Adrenal gland (tissue), 12 donors: ENCODE measurements around the gene GPC6. TPM values are rescaled to one million over a fixed set of nuclear protein-coding genes. Genes with fewer than 3 reads are reported as not detected.

Experiments
- DNase-seq, 7 donors: peaks; one replicate each; pipeline ENCODE4 v3.0.0-alpha.2; 2019 to 2020
- H3K27ac ChIP-seq, 5 donors: fragments of 200-600 bp; sonication (generic) in 4 of 5; 1 replicate in 3 of 5; 2 replicates in 2 of 5; pipeline versions ENCODE4 v1.5.1 to v1.8.0; 2016 to 2020; ENCODE audit warnings: mild to moderate bottlenecking in 1 of 5
- H3K27me3 ChIP-seq: fragments of 200-600 bp; 2 replicates; pipeline ENCODE4 v1.8.0; 2021
- H3K36me3 ChIP-seq, 2 donors: fragments of 200-600 bp; replicated peaks in 1 of 2; 1 replicate in 1 of 2; 2 replicates in 1 of 2; pipeline versions ENCODE4 v1.5.1 to v1.8.0; 2018 to 2022
- H3K4me1 ChIP-seq, 2 donors: fragments of 200-600 bp; replicated peaks in 1 of 2; 1 replicate in 1 of 2; 2 replicates in 1 of 2; pipeline versions ENCODE4 v1.5.1 to v1.8.0; 2018 to 2021
- H3K4me3 ChIP-seq, 4 donors: fragments of 200-600 bp; sonication (generic) in 3 of 4; one replicate each; pipeline ENCODE4 v1.5.1; 2016 to 2018
- H3K9me3 ChIP-seq, 3 donors: fragments of 200-600 bp; sonication (generic) in 1 of 3; replicated peaks in 1 of 3; 1 replicate in 2 of 3; 2 replicates in 1 of 3; pipeline versions ENCODE4 v1.5.1 to v1.8.0; 2016 to 2021
- POLR2A ChIP-seq, 2 donors: fragments of 450-650 bp; IDR thresholded peaks; one replicate each; pipeline ENCODE4 v1.6.1; 2017; ENCODE audit warnings: antibody characterized with exemption in 2 of 2, mild to moderate bottlenecking in 2 of 2, moderate library complexity in 1 of 2
- WGBS, 4 donors: extraction: QIAGEN DNeasy Blood & Tissue Kit in 2 of 4; methylation state at CpG; one replicate each; pipeline versions ENCODE4 v1.1.5 to v1.1.7; 2013 to 2017; 5-methylcytosine and 5-hydroxymethylcytosine counted together
- intact Hi-C, 2 donors: fragments of 100-400 bp; cut with DNase I; formaldehyde crosslinking; loops; one replicate each; pipeline versions ENCODE4 v1.14.1 to v1.15.0; 2022 to 2023
- polyA plus RNA-seq, 3 donors: library from polyadenylated mRNA; stranded (reverse); fragments of 200-250 nt in 2 of 3; fragments of 350-450 nt in 1 of 3; fragmentation: Illumina TruSeq in 1 of 3; extraction: RNeasy Lipid Tissue Mini Kit (QIAGEN cat#74804) in 1 of 3; gene quantifications; one replicate each; pipeline ENCODE4 v1.2.3, GENCODE V29; 2013 to 2014
- total RNA-seq, 9 donors: library from RNA; depleted of rRNA in 4 of 9; stranded (reverse); fragments of >200 nt in 4 of 9; fragments of 120-200 nt in 1 of 9; fragmentation: NEBNext Ultra II Directional in 1 of 9; extraction: Animal tissue kit (Norgen Biotek cat#: 25700) in 1 of 9; gene quantifications; one replicate each; pipeline versions ENCODE4 v1.1.0 to v1.2.4, GENCODE V29; 2013 to 2023
- TF ChIP-seq, protein P1 (sequence below), 6 experiments: fragments of 450-650 bp in 4 of 6; fragments of 200-600 bp in 2 of 6; sonication (generic) in 1 of 6; IDR thresholded peaks; 1 replicate in 5 of 6; 2 replicates in 1 of 6; pipeline versions ENCODE4 v1.5.1 to v1.8.0; 2016 to 2021; ENCODE audit warnings: antibody characterized with exemption in 6 of 6, mild to moderate bottlenecking in 2 of 6, moderate library complexity in 1 of 6
- donor health status: healthy with polysubstance abuse.
- donor health status: Bipolar disorder and iron deficiency.
- donor health status: DM: yes; HTN: yes; CAD: no.
- donor health status: DM: no; HTN: no; CAD: no.
- donor health status: DM: no; HTN: no; CAD: no.
- donor health status: DM: yes; HTN: yes; CAD: no.

Gene GPC6
- total and polyA plus RNA-seq, 12 donors, result 0.37 to 62.3 (median 2.5) TPM

DNA sequence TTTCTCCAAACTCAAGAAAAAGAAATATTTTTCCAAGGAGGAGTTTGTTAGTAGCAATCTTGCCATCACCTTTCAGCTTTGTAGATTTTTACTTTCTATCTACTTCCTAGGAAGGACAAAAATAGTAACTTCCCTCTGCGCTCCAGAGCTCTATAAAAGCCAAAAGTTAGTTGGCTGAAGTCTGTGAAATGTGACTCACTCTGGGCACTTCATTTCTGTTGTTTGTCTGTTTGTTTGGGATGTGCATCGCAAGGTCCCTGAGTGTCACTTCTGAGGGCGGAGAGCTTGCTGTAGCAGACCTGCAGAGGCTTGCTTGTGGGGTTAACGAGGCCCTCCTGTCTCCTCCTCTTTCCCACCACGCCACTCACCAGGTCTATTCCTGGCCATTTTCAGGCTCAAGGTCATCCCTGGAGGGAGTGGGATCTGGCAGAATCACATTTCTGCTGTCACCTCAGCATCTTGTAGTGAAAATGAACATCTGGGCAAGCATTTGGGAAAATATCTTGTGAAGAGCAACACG, 307.6 kb downstream of the GPC6 start:
- no peaks in the 10 kb centered on the region for H3K36me3 ChIP-seq
- peak in 5 of 7 donors; percentile 5 to 16 (median 12) for DNase-seq
- peaks cover 0 to 4% of the 10 kb centered on the region in 2 donors for H3K4me1 ChIP-seq
- intact Hi-C loops, result no loop called here
- WGBS, 4 donors, result 22 to 35% (median 26%) methylated on average over 6 of the region's 6 CpGs
- TF ChIP-seq, protein P1, sequence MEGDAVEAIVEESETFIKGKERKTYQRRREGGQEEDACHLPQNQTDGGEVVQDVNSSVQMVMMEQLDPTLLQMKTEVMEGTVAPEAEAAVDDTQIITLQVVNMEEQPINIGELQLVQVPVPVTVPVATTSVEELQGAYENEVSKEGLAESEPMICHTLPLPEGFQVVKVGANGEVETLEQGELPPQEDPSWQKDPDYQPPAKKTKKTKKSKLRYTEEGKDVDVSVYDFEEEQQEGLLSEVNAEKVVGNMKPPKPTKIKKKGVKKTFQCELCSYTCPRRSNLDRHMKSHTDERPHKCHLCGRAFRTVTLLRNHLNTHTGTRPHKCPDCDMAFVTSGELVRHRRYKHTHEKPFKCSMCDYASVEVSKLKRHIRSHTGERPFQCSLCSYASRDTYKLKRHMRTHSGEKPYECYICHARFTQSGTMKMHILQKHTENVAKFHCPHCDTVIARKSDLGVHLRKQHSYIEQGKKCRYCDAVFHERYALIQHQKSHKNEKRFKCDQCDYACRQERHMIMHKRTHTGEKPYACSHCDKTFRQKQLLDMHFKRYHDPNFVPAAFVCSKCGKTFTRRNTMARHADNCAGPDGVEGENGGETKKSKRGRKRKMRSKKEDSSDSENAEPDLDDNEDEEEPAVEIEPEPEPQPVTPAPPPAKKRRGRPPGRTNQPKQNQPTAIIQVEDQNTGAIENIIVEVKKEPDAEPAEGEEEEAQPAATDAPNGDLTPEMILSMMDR (IDR thresholded peaks at IDR 0.05), result no peak
- no peaks in the 10 kb centered on the region for H3K9me3 ChIP-seq
- H3K4me3 ChIP-seq, result peak overlapping the region in 1 of 4 donors; percentile 20
- no peak overlapping the region for H3K27ac ChIP-seq
- no peaks in the 10 kb centered on the region for H3K27me3 ChIP-seq

- TF ChIP-seq POLR2A (IDR thresholded peaks at IDR 0.05), result no peak
- TF ChIP-seq, protein P1 (IDR thresholded peaks at IDR 0.05), result no peak
- H3K27ac ChIP-seq, result no peak overlapping the region
- WGBS, 4 donors, result 77 to 97% (median 96%) methylated on average over 1 of the region's 1 CpG
- H3K36me3 ChIP-seq, result no peaks in the 10 kb centered on the region
- intact Hi-C loops, result no loop called here
- no peak overlapping the region for H3K4me3 ChIP-seq
- H3K9me3 ChIP-seq, result no peaks in the 10 kb centered on the region
- DNase-seq, result no peak
- H3K4me1 ChIP-seq, result peaks cover 0 to 4% of the 10 kb centered on the region in 2 donors
- H3K27me3 ChIP-seq, result no peaks in the 10 kb centered on the region
Measured at GRCh38 chr13:93535251-93535650, 308.6 kb downstream of the GPC6 start.

DNA sequence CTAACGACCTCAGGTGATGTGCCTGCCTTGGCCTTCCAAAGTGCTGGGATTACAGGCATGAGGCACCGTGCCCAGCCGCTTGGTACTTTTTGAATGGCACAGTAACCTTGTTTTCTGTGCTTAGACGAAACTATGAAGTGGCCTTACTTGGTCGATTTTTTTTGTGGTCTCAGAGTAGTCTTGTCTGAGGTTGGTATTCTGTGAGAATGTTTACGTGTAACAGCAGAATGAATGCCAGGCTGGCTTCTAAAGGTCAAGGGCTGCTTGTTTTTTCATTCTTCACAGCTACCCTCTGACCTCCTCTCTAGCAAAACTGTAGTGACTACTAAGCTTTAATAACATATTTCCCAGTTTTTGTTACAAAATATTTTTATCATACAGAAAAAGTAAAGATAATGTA, 313.3 kb downstream of the GPC6 start:
- H3K27me3 ChIP-seq, result no peaks in the 10 kb centered on the region
- 44 to 56% (median 54%) methylated on average over 6 of the region's 6 CpGs for WGBS, 4 donors
- no peaks in the 10 kb centered on the region for H3K36me3 ChIP-seq
- no peaks in the 10 kb centered on the region for H3K9me3 ChIP-seq
- H3K4me1 ChIP-seq, result no peaks in the 10 kb centered on the region
- no peak overlapping the region for H3K4me3 ChIP-seq
- intact Hi-C loops, result no loop called here
- no peak overlapping the region for H3K27ac ChIP-seq
- no peak for TF ChIP-seq POLR2A (IDR thresholded peaks at IDR 0.05)
- TF ChIP-seq, protein P1 (IDR thresholded peaks at IDR 0.05), result no peak
- no peak for DNase-seq

DNA sequence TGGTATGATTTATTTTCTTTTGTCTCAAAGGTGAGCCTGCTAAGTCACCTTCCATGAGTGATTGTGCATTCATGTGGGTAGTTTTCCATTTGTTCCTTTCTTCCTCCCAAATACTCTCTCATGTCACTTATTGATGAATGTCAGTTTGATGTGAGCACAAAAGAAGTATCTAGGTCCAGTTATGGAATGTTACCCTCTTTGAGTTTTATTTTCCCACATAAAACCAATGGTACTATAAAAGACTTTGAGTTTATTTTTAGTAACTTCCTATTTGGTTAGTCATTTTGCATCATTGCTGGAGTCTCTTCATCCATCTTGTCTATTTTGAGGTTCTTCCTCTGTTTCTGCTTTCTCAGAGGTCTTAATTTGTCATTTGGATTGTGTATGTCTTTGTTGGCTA, 321.3 kb downstream of the GPC6 start:
- intact Hi-C loops, result no loop called here
- no peak for DNase-seq
- H3K36me3 ChIP-seq, result no peaks in the 10 kb centered on the region
- H3K4me3 ChIP-seq, result no peak overlapping the region
- peaks cover 0 to 4% (median 0%) of the 10 kb centered on the region in 3 donors for H3K9me3 ChIP-seq
- H3K4me1 ChIP-seq, result no peaks in the 10 kb centered on the region
- no peak overlapping the region for H3K27ac ChIP-seq
- TF ChIP-seq, protein P1 (IDR thresholded peaks at IDR 0.05), result no peak
- no peak for TF ChIP-seq POLR2A (IDR thresholded peaks at IDR 0.05)
- no peaks in the 10 kb centered on the region for H3K27me3 ChIP-seq
